Osteocyte (in vitro differentiated cells): ENCODE results near the gene FOXN1. TPM values are rescaled to one million over a fixed set of nuclear protein-coding genes. Genes with fewer than 3 reads are reported as not detected.

Source experiments
- DNase-seq: peaks from one replicate; pipeline ENCODE4 v3.0.0; 2021; ENCODE audit warnings: mixed read lengths; ENCODE audit not compliant: unreplicated experiment; ENCODE audit errors: extremely low spot score
- H3K27ac Mint-ChIP-seq: one replicate; pipeline ENCODE4 v1.8.0; 2021; ENCODE audit warnings: mild to moderate bottlenecking, mixed read lengths; ENCODE audit not compliant: unreplicated experiment
- H3K27me3 Mint-ChIP-seq: one replicate; pipeline ENCODE4 v1.8.0; 2021; ENCODE audit warnings: mixed read lengths; ENCODE audit not compliant: unreplicated experiment
- H3K36me3 Mint-ChIP-seq: one replicate; pipeline ENCODE4 v1.8.0; 2021; ENCODE audit warnings: mixed read lengths; ENCODE audit not compliant: unreplicated experiment
- H3K4me1 Mint-ChIP-seq: one replicate; pipeline ENCODE4 v1.8.0; 2021; ENCODE audit warnings: mixed read lengths; ENCODE audit not compliant: unreplicated experiment
- H3K4me3 Mint-ChIP-seq: one replicate; pipeline ENCODE4 v1.8.0; 2021; ENCODE audit warnings: mild to moderate bottlenecking, moderate library complexity, mixed read lengths; ENCODE audit not compliant: unreplicated experiment
- H3K9me3 Mint-ChIP-seq: one replicate; pipeline ENCODE4 v1.8.0; 2021; ENCODE audit warnings: mixed read lengths; ENCODE audit not compliant: unreplicated experiment
- total RNA-seq: library from RNA; stranded (reverse); gene quantifications from 2 replicates; pipeline ENCODE4 v1.2.1, GENCODE V29; 2021
- TF ChIP-seq, protein P1 (sequence below): fragments of 200-600 bp; sonication (generic); IDR thresholded peaks from 2 replicates; pipeline ENCODE4 v1.5.0; 2021; ENCODE audit warnings: antibody characterized with exemption, mild to moderate bottlenecking, moderate library complexity

Gene FOXN1
- total RNA-seq, 1 donor from 2014 or later, result not detected

DNA sequence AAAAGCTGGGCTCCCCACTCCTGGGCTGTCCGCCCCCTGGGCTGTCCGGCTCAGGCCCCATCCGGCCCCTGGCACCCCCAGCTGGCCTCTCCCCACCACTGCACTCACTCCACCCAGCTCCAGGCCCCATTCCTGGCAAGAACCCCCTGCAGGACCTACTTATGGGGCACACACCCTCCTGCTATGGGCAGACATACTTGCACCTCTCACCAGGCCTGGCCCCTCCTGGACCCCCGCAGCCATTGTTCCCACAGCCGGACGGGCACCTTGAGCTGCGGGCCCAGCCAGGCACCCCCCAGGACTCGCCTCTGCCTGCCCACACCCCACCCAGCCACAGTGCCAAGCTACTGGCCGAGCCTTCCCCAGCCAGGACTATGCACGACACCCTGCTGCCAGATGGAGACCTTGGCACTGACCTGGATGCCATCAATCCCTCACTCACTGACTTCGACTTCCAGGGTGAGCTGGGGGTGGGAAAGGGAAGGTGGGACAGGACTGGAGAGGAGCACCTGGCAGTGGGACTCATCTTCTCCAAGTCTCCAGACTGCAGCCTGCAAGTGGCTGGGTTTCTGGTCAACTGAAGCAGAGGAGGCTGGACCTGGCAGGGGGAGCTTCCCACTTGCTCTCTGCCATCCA is 28.7 kb downstream of the FOXN1 start:
- TF ChIP-seq, protein P1, sequence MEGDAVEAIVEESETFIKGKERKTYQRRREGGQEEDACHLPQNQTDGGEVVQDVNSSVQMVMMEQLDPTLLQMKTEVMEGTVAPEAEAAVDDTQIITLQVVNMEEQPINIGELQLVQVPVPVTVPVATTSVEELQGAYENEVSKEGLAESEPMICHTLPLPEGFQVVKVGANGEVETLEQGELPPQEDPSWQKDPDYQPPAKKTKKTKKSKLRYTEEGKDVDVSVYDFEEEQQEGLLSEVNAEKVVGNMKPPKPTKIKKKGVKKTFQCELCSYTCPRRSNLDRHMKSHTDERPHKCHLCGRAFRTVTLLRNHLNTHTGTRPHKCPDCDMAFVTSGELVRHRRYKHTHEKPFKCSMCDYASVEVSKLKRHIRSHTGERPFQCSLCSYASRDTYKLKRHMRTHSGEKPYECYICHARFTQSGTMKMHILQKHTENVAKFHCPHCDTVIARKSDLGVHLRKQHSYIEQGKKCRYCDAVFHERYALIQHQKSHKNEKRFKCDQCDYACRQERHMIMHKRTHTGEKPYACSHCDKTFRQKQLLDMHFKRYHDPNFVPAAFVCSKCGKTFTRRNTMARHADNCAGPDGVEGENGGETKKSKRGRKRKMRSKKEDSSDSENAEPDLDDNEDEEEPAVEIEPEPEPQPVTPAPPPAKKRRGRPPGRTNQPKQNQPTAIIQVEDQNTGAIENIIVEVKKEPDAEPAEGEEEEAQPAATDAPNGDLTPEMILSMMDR, result no peak
- DNase-seq, result no peak
- Mint-ChIP-seq H3K4me3 (no peak overlapping the region), H3K9me3 (no peaks in the 10 kb centered on the region), H3K36me3 (no peaks in the 10 kb centered on the region), H3K4me1 (peaks cover 9% of the 10 kb centered on the region), H3K27me3 (peaks cover 2% of the 10 kb centered on the region), H3K27ac (no peak overlapping the region)

DNA sequence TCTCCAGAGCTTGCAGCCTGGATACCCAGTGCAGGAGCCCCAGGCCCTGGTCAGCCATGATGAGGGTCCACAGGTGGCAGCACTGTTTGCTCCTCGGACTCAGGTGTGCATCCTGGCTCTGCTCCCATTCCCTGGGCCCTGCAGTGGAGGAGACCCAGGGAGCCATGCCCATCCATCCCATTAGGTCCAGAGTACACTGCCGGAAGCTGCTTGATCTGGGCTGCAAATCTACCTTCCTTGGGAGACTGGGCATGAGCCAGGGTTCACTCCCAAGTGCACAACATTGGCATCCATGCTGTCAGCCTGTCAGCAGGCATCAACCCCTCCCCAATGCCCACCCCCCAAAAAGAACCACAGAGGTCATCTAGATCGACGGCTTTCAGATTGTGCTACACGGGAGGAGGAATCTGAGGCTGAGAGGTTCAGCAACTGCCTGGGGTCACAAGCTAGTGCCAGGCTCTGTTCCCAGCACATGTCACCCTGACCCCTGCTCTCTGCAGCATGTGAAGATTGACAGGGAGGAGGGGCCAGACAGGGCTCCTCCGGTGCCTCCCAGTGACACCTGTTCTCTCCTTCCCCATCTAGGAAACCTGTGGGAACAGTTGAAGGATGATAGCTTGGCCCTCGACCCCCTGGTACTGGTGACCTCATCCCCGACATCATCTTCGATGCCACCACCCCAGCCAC is 30.5 kb downstream of the FOXN1 start:
- DNase-seq, result no peak
- Mint-ChIP-seq H3K4me1 (peaks cover 9% of the 10 kb centered on the region), H3K27ac (no peak overlapping the region), H3K4me3 (no peak overlapping the region), H3K27me3 (peaks cover 2% of the 10 kb centered on the region), H3K36me3 (no peaks in the 10 kb centered on the region), H3K9me3 (no peaks in the 10 kb centered on the region)
- TF ChIP-seq, protein P1, result no peak

DNA sequence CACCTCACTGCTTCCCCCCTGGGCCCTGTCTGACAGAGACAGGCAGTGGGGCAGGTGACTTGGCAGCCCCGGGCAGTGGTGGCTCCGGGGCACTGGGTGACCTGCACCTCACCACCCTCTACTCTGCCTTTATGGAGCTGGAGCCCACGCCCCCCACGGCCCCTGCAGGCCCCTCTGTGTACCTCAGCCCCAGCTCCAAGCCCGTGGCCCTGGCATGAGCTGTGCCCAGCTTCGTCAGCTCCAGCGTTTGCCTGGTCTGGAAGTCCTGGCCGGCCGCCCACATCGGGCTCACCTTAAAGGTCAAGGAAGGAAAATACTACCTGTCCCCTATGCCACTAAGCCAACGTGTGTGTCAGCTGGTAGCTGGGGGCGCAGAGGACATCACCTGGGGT is 31.1 kb downstream of the FOXN1 start:
- Mint-ChIP-seq H3K4me3 (no peak overlapping the region), H3K4me1 (peaks cover 9% of the 10 kb centered on the region), H3K27ac (no peak overlapping the region), H3K9me3 (no peaks in the 10 kb centered on the region), H3K36me3 (no peaks in the 10 kb centered on the region), H3K27me3 (peaks cover 2% of the 10 kb centered on the region)
- TF ChIP-seq, protein P1, result no peak
- DNase-seq, result no peak

DNA sequence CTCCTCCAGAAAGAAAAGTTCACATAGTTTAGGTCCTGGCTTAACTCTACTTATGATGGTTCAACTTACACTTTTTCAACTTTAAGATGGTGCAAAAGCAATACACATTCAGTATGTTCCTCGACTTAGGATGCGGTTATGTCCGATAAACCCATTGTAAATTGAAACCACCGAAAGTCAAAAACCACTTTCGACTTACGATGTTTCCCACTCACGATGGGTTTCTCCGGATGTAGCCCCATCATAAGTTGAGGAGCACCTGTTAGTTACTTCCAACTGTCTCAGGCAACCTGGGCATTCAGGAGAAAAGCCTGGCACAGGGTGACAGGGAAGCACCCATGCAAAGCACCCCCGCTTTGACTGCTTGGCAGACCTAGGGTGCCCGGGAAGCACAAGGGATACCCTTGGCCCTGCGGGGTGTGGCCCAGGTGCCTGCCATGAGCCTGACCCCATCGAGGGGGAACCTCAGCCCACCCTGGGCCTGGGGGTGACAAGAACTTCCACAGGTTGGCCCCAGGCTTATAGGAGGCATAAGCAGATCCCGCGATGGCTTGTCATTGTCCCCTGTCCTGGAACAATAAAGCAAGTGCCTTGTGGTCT is 32.2 kb downstream of the FOXN1 start:
- Mint-ChIP-seq H3K27ac (no peak overlapping the region), H3K9me3 (no peaks in the 10 kb centered on the region), H3K4me1 (peaks cover 1% of the 10 kb centered on the region), H3K36me3 (no peaks in the 10 kb centered on the region), H3K4me3 (no peak overlapping the region), H3K27me3 (peaks cover 2% of the 10 kb centered on the region)
- no peak for DNase-seq
- TF ChIP-seq, protein P1, result no peak

DNA sequence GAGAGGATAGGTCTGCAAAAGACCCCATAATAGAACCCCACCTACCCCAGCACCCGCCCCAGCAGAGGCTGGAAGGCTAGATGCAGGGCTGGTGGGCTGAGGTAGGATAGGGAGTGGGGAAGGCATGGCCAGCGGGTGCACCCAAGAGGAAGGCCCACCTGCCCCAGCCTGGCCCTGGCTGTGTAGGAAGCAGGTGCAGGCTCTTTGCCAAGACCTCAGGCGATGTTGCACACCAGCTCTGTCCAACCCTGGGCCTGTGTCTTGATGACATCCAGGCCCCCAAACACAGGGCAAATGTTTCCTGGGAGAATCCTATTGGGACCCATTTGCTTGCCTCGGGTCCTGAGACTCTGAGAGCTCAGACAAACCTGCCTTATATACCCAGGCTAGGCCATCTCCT is 34.1 kb downstream of the FOXN1 start:
- H3K27ac Mint-ChIP-seq, result no peak overlapping the region
- TF ChIP-seq, protein P1, result no peak
- peaks cover 2% of the 10 kb centered on the region for H3K27me3 Mint-ChIP-seq
- no peak for DNase-seq
- H3K36me3 Mint-ChIP-seq, result no peaks in the 10 kb centered on the region
- no peaks in the 10 kb centered on the region for H3K4me1 Mint-ChIP-seq
- no peaks in the 10 kb centered on the region for H3K9me3 Mint-ChIP-seq
- no peak overlapping the region for H3K4me3 Mint-ChIP-seq
